GM12801 (cell line): ENCODE measurements around the gene TMPRSS3.

ENCODE experiments used
- TF ChIP-seq, protein P1 (sequence below): IDR thresholded peaks from one replicate; pipeline ENCODE4 v1.5.1; 2011; ENCODE audit warnings: control low read depth; ENCODE audit not compliant: insufficient read length; ENCODE audit errors: extremely low read depth

TMPRSS3 gene

GRCh38 chr21:42367367-42368165, 28.3 kb downstream of the TMPRSS3 start:
- TF ChIP-seq, protein P1, sequence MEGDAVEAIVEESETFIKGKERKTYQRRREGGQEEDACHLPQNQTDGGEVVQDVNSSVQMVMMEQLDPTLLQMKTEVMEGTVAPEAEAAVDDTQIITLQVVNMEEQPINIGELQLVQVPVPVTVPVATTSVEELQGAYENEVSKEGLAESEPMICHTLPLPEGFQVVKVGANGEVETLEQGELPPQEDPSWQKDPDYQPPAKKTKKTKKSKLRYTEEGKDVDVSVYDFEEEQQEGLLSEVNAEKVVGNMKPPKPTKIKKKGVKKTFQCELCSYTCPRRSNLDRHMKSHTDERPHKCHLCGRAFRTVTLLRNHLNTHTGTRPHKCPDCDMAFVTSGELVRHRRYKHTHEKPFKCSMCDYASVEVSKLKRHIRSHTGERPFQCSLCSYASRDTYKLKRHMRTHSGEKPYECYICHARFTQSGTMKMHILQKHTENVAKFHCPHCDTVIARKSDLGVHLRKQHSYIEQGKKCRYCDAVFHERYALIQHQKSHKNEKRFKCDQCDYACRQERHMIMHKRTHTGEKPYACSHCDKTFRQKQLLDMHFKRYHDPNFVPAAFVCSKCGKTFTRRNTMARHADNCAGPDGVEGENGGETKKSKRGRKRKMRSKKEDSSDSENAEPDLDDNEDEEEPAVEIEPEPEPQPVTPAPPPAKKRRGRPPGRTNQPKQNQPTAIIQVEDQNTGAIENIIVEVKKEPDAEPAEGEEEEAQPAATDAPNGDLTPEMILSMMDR = no peak

GRCh38 chr21:42366292-42367010, 29.4 kb downstream of the TMPRSS3 start, which contains the start of gene TFF1:
TSS of gene TFF1 (minus strand) at chr21:42366535. CDS start at chr21:42366495, 40 bp downstream.
- TF ChIP-seq, protein P1 = no peak

DNA sequence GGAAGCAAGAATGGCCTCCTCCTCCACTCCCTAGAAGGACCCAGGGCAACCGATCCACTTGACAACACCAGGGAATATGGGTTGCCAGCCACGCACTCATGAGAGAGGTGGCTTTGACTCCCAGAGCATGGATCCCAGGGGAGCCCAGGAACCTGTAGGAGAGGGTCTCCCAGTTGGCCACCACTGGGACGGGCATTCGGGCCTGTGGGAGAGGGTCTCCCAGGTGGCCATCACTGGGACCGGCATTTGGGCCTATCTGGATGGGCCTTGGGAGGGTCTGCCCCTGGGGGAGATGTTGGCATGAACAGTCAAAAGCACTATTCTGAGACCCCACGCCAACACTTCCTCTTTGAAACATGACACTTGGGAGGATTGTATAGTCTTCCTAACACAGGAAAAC, 30.1 kb downstream of the TMPRSS3 start:
- TF ChIP-seq, protein P1 = no peak

- TF ChIP-seq, protein P1 = no peak
Observed at GRCh38 chr21:42364304-42364865, 31.5 kb downstream of the TMPRSS3 start.

DNA sequence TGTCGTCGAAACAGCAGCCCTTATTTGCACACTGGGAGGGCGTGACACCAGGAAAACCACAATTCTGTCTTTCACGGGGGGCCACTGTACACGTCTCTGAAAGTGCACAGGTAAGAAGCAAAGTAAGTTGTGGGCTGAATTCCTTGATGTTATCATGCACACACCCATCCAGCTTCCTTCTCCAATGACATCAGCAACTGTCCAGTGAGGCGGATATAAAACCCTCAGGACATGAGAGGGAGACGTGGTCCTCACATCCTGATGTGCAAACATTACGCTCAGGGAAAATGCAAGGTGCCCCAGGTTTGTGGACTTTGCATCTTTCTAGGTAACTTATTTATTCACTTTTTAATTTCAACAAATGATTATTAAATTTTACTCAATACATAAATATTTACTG, 32.5 kb downstream of the TMPRSS3 start:
- TF ChIP-seq, protein P1 = no peak

DNA sequence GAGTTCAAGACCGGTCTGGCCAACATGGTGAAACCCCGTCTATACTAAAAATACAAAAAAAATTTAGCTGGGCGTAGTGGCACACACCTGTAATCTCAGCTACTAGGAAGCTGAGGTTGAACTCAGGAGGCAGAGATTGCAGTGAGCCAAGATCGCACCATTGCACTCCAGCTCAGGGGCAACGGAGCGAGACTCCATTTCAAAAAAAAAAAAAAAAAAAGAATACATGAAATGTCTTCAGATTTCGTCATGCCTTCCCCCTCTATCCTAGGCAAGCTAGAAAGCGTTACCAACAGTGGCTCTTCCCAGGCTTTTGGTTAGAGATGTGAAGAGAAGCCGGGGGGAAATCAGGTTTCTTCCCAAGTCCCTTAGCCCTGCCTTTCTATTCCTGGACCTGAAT, 33.2 kb downstream of the TMPRSS3 start:
- TF ChIP-seq, protein P1 = no peak

- TF ChIP-seq, protein P1 = no peak
Observed at GRCh38 chr21:42362198-42362597, 33.7 kb downstream of the TMPRSS3 start.
